Measurements from ENCODE around the gene ZFHX3. TPM values are rescaled to one million over a fixed set of nuclear protein-coding genes. Genes with fewer than 3 reads are reported as not detected.

The ZFHX3 gene
- total and polyA plus RNA-seq, 10 of the 15 experiments (the other 5 are each of a cell fraction or from before 2014, with no cell fraction given): 0.68 to 8.6 (median 2.0) TPM

- no peaks in the 10 kb centered on the region; a peak in 2 of 4 replicates for H3K36me3 ChIP-seq (ENCODE audit: control insufficient read depth in 2 of 2, insufficient read depth in 2 of 2, low read length in 1 of 2)
- ATAC-seq: no peak
- CTCF ChIA-PET: interaction anchor here (1.7 kb wide), 1 partner anchor 8 kb away, joined by 7 read pairs; no protein-coding TSS in a partner anchor
- H3K79me2 ChIP-seq (ENCODE audit: control insufficient read depth, insufficient read depth, low read length): no peaks in the 10 kb centered on the region
- H3K9ac ChIP-seq (ENCODE audit: control insufficient read depth, insufficient read depth, low read length): no peak overlapping the region
- POLR2A ChIA-PET: no interaction called here
- H3K4me1 ChIP-seq (ENCODE audit: control insufficient read depth, insufficient read depth, low read length): no peaks in the 10 kb centered on the region
- no peaks in the 10 kb centered on the region for H3K9me3 ChIP-seq (replicated peaks; ENCODE audit: control insufficient read depth, insufficient read depth, low read length)
- 99% methylated on average over 4 of the region's 4 CpGs for WGBS (ENCODE audit: insufficient coverage, insufficient replicate concordance, low lambda C conversion rate, missing lambda C conversion rate)
- BruUV-seq (replicated peaks): no TSS peak
- H3K27me3 ChIP-seq (replicated peaks in 1 of 2; ENCODE audit: control insufficient read depth in 2 of 2, insufficient read depth in 2 of 2, low read length in 1 of 2): no peaks in the 10 kb centered on the region
- FAIRE-seq: no peak
- no peak overlapping the region for H3K4me3 ChIP-seq
- in situ Hi-C loops (cut with MboI): no loop called here
- no peak overlapping the region for H2AFZ ChIP-seq (ENCODE audit: control insufficient read depth, low read depth, low read length)
- SMC1A ChIA-PET (ENCODE audit: uncharacterized antibody, unreplicated experiment): no interaction called here
- TF ChIP-seq GATAD2B (conservative IDR thresholded peaks at IDR 0.05; ENCODE audit: low read depth): no peak
- TF ChIP-seq KLF5 (IDR thresholded peaks at IDR 0.05; ENCODE audit: partially characterized antibody): no peak
- no peak for TF ChIP-seq USF2 (IDR thresholded peaks at IDR 0.05; ENCODE audit: borderline replicate concordance, low read depth, low read length)
- no peak for TF ChIP-seq KDM1A (IDR thresholded peaks at IDR 0.05; ENCODE audit: borderline replicate concordance)
- TF ChIP-seq TCF7 (IDR thresholded peaks at IDR 0.05; ENCODE audit: borderline replicate concordance): no peak
- no peak for TF ChIP-seq POU2F2 (IDR thresholded peaks at IDR 0.05; ENCODE audit: borderline replicate concordance, low read depth, low read length)
- no peak for TF ChIP-seq SMC3 (IDR thresholded peaks at IDR 0.05; ENCODE audit: borderline replicate concordance, low read length)
- H3K27ac ChIP-seq (ENCODE audit: control insufficient read depth, insufficient read depth): no peak overlapping the region
- no peak overlapping the region for H3K4me2 ChIP-seq (ENCODE audit: control insufficient read depth, insufficient read depth)
- DNase-seq (ENCODE audit: low read depth, low spot score): no peak
- RAD21 ChIA-PET (ENCODE audit: unreplicated experiment): no interaction called here
- H4K20me1 ChIP-seq (ENCODE audit: control insufficient read depth, insufficient read depth): no peaks in the 10 kb centered on the region
- intact Hi-C loops (cut with micrococcal nuclease; ENCODE audit: unreplicated experiment): no loop called here
These were observed 223.9 kb downstream of the ZFHX3 start for GRCh38 chr16:72824027-72824426.
